Smooth muscle cell (in vitro differentiated cells): Measurements from ENCODE around the gene LAMC3. TPM values are rescaled to one million over a fixed set of nuclear protein-coding genes. Genes with fewer than 3 reads are reported as not detected.

ENCODE experiments used
- DNase-seq: peaks from one replicate; lab custom pipeline; 2025; ENCODE audit not compliant: unreplicated experiment; lab: John Stamatoyannopoulos, UW
- H2AFZ ChIP-seq: fragments of 200-600 bp; sonication (generic); 2 replicates; pipeline ENCODE4 v1.6.0; 2016; ENCODE audit warnings: antibody characterized with exemption, low read depth, mild to moderate bottlenecking
- H3F3A ChIP-seq: fragments of 200-600 bp; sonication (generic); 2 replicates; pipeline ENCODE4 v1.6.0; 2017; ENCODE audit warnings: antibody characterized with exemption, low read depth
- H3K27ac ChIP-seq: fragments of 200-600 bp; sonication (generic); 2 replicates; pipeline ENCODE4 v1.5.1; 2016; ENCODE audit warnings: low read depth, mild to moderate bottlenecking
- H3K27me3 ChIP-seq: fragments of 200-600 bp; sonication (generic); 2 replicates; pipeline ENCODE4 v1.6.1; 2016; ENCODE audit warnings: low read depth, mild to moderate bottlenecking
- H3K36me3 ChIP-seq: fragments of 200-600 bp; sonication (generic); 2 replicates; pipeline ENCODE4 v1.5.1; 2016; ENCODE audit warnings: low read depth
- H3K4me1 ChIP-seq: fragments of 200-600 bp; sonication (generic); 2 replicates; pipeline ENCODE4 v1.5.1; 2016; ENCODE audit warnings: low read depth
- H3K4me2 ChIP-seq: fragments of 200-600 bp; sonication (generic); 2 replicates; pipeline ENCODE4 v1.6.0; 2016; ENCODE audit warnings: mild to moderate bottlenecking
- H3K4me3 ChIP-seq: fragments of 200-600 bp; sonication (generic); 2 replicates; pipeline ENCODE4 v1.5.1; 2016; ENCODE audit warnings: mild to moderate bottlenecking
- H3K79me2 ChIP-seq: fragments of 200-600 bp; sonication (generic); 2 replicates; pipeline ENCODE4 v1.6.0; 2016; ENCODE audit warnings: low read depth, mild to moderate bottlenecking
- H3K9ac ChIP-seq: fragments of 200-600 bp; sonication (generic); 2 replicates; pipeline ENCODE4 v1.6.0; 2016; ENCODE audit warnings: low read depth
- H3K9me3 ChIP-seq: fragments of 200-600 bp; sonication (generic); replicated peaks from 2 replicates; pipeline ENCODE4 v1.5.1; 2016; ENCODE audit warnings: low read depth
- H4K20me1 ChIP-seq: fragments of 200-600 bp; sonication (generic); 2 replicates; pipeline ENCODE4 v1.6.0; 2016; ENCODE audit warnings: low read depth
- WGBS: methylation state at CpG from one replicate; pipeline ENCODE4 v1.1.7; 2016; ENCODE audit warnings: low lambda C conversion rate; 5-methylcytosine and 5-hydroxymethylcytosine counted together
- polyA plus RNA-seq: library from polyadenylated mRNA; unstranded; fragments of >200 nt; fragmentation: Nextera tagmentation; extraction: Ambion mirVana; gene quantifications from 2 replicates; pipeline ENCODE4 v1.2.1, GENCODE V29; 2016
- total RNA-seq: library from RNA; depleted of rRNA; stranded (reverse); fragments of >200 nt; gene quantifications from 2 replicates; pipeline ENCODE4 v1.2.3, GENCODE V29; 2014
- TF ChIP-seq, protein P1 (sequence below): fragments of 200-600 bp; sonication (generic); IDR thresholded peaks from 2 replicates; pipeline ENCODE4 v1.5.1; 2017; ENCODE audit warnings: borderline replicate concordance, mild to moderate bottlenecking, antibody characterized with exemption; ENCODE audit not compliant: insufficient read depth, poor library complexity, severe bottlenecking

Gene LAMC3
- total and polyA plus RNA-seq, 2 experiments from 2014 or later = 21.3 to 72.0 TPM

DNA sequence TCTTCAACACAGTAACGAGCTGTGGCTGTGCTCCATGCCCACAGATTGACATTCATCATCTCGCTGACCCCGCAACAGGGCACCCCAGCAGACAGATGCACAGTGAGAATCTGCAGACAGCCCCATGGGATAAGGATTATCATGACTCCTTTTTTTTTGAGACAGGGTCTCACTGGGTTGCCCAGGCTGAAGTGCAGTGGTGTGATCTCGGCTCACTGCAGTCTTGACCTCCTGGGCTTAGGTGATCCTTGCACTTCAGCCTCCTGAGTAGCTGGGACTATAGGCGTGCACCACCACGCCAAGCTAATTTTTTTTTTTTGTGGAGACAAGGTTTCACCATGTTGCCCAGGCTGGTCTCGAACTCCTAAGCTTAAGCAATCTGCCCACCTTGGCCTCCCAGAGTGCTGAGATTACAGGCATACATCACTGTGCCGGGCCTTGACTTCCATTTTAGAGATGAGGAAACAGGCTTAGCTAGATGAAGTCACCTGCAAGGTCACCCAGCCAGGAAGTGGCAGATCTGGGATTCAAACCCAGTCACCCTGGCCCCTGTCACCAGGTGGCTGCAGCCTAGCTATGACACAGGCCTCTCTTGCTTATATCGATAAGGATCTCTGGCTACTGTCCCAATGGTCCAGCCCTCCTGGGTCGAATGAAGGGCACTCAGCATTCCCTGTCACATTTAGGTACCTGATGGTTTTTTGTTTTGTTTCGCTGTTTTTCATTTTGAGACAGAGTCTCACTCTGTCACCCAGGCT lies 92.4 kb downstream of the LAMC3 start:
- no peak overlapping the region for H3K9ac ChIP-seq
- H3K27me3 ChIP-seq = peaks cover 8% of the 10 kb centered on the region

DNA sequence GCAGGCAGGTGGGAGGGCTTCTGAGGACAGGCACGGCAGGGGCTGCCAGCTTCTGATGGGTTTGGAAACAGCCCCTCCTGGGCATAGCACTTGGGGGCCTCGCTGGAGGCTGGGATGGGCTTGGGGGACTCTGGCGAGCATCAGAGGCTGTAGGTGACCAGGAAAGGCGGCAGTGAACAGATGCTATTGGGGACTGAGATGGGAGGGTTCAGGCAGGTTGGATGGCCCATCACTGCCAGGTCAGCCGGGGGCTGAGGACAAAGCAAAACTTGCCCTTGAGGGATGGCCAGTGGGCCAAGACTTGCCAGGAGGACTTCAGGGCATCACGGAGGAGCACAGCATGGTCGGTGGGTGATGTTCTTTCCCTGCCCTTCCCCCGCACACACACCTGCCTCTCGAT lies 94.0 kb downstream of the LAMC3 start:
- no peaks in the 10 kb centered on the region for H3K27me3 ChIP-seq
- no peak for DNase-seq
- TF ChIP-seq, protein P1, sequence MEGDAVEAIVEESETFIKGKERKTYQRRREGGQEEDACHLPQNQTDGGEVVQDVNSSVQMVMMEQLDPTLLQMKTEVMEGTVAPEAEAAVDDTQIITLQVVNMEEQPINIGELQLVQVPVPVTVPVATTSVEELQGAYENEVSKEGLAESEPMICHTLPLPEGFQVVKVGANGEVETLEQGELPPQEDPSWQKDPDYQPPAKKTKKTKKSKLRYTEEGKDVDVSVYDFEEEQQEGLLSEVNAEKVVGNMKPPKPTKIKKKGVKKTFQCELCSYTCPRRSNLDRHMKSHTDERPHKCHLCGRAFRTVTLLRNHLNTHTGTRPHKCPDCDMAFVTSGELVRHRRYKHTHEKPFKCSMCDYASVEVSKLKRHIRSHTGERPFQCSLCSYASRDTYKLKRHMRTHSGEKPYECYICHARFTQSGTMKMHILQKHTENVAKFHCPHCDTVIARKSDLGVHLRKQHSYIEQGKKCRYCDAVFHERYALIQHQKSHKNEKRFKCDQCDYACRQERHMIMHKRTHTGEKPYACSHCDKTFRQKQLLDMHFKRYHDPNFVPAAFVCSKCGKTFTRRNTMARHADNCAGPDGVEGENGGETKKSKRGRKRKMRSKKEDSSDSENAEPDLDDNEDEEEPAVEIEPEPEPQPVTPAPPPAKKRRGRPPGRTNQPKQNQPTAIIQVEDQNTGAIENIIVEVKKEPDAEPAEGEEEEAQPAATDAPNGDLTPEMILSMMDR = no peak
- H3K4me1 ChIP-seq = peaks cover 10% of the 10 kb centered on the region
- no peaks in the 10 kb centered on the region for H3K9me3 ChIP-seq
- H3F3A ChIP-seq = no peaks in the 10 kb centered on the region
- no peak overlapping the region for H3K4me2 ChIP-seq
- H3K9ac ChIP-seq = no peak overlapping the region
- H3K27ac ChIP-seq = no peak overlapping the region
- no peaks in the 10 kb centered on the region for H3K36me3 ChIP-seq
- H4K20me1 ChIP-seq = no peaks in the 10 kb centered on the region
- no peaks in the 10 kb centered on the region for H3K79me2 ChIP-seq
- WGBS = 86% methylated on average over 9 of the region's 9 CpGs
- no peak overlapping the region for H3K4me3 ChIP-seq
- no peak overlapping the region for H2AFZ ChIP-seq

More for the DNA sequence above, 92.4 kb downstream of the LAMC3 start:
- Histone ChIP-seq H3K4me2 (no peak overlapping the region), H3K79me2 (no peaks in the 10 kb centered on the region), H3K4me3 (no peak overlapping the region), H4K20me1 (no peaks in the 10 kb centered on the region), H3K27ac (no peak overlapping the region), H3K36me3 (no peaks in the 10 kb centered on the region), H2AFZ (no peak overlapping the region), H3F3A (peaks cover 5% of the 10 kb centered on the region), H3K9me3 (no peaks in the 10 kb centered on the region), H3K4me1 (peaks cover 22% of the 10 kb centered on the region)
- WGBS = 96% methylated on average over 11 of the region's 11 CpGs
- no peak for DNase-seq
- TF ChIP-seq, protein P1 = no peak

DNA sequence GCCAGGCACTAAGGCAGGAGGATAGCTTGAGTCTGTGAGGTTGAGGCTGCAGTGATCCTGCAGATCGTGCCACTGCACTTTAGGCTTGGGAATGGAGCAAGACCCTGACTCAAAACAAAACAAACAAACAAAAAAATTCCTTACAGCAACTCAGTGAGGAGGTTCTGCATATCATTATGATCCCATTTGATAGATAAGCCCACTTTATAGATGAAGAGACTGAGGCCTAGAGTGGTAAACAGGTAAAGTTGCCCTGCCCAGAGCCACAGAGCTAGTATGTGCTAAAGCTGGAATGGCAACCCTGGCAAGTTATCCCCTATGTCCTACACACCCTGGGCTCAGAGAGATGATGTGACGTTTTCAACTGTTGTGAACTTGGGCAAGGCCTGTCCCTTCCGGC lies 94.6 kb downstream of the LAMC3 start:
- WGBS = 95% methylated on average over 3 of the region's 3 CpGs
- no peak for DNase-seq
- H3K36me3 ChIP-seq = no peaks in the 10 kb centered on the region
- H3K27me3 ChIP-seq = no peaks in the 10 kb centered on the region
- H3K4me1 ChIP-seq = peaks cover 5% of the 10 kb centered on the region
- no peak overlapping the region for H3K4me2 ChIP-seq
- H3K79me2 ChIP-seq = no peaks in the 10 kb centered on the region
- H4K20me1 ChIP-seq = no peaks in the 10 kb centered on the region
- no peaks in the 10 kb centered on the region for H3F3A ChIP-seq
- TF ChIP-seq, protein P1 = no peak
- H3K9me3 ChIP-seq = no peaks in the 10 kb centered on the region
- H2AFZ ChIP-seq = no peak overlapping the region
- no peak overlapping the region for H3K9ac ChIP-seq
- no peak overlapping the region for H3K4me3 ChIP-seq
- H3K27ac ChIP-seq = no peak overlapping the region
